NOMO-1 treated with dmso at 0.1 percent for 144 hours (cell line): ENCODE results near the gene CCDC179.

Source experiments
- DNase-seq: peaks from one replicate; lab custom pipeline; 2025; ENCODE audit not compliant: unreplicated experiment; lab: John Stamatoyannopoulos, UW

CCDC179 gene

DNA sequence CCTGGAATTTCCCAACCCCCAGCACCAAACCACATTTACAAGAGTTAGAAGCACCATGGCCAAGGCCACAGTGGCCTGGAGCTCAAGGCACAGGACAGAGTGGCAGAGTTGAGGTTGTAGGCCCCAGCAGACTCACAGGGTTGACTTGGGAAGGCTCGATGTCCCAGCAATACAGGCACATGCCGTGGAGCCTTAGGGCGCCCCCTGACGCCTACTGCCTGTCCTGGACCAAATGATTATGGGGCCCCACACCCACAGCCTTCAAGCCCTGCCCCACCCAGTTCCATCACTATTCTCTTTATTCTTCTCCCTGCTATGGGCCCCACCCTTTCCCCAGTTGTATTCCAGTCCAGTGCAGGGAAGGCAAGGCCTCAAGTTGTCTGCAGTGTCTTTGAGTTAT lies at the start of gene CCDC179:
CCDC179 (minus strand) TSS at position 234 of the 400 bp plus-strand sequence; CDS start at position 181, 53 bp downstream.
- no peak for DNase-seq

DNA sequence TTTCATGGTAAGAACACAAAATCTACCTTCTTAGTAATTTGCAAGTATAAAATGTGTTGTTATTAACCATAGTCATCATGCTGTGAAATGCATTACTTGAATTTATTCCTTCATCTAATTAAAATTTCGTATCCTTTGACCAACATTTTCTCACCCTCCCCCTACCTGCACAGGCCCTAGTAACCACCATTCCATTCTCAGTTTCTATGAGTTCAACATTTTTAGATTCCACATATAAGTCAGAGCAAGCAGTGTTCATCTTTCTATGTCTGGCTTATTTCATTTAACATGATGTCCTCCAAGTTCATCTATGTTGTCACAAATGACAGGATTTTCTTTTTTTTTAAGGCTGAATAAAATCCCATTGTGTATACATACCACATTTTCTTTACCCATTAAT lies 43.5 kb upstream of the CCDC179 start:
- no peak for DNase-seq

DNA sequence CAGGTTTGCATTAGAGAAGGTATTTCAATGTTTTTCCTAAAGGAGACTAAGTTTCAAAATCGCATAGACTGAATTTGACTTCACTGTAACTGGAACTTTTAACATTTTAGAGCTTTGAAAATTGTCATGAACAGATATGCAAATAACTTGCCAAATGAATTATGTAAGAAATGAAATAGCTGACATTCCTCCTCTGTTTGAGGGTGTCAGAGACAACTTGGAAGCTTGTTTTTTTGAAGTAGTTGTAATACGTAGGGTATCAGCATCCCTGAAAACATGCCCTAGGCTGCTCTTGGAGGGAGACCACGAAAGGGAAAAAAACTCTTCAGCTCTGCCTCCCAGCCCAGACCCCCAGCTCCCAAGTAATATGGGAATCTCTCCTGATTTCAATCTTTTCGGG lies 41.3 kb upstream of the CCDC179 start:
- no peak for DNase-seq

DNA sequence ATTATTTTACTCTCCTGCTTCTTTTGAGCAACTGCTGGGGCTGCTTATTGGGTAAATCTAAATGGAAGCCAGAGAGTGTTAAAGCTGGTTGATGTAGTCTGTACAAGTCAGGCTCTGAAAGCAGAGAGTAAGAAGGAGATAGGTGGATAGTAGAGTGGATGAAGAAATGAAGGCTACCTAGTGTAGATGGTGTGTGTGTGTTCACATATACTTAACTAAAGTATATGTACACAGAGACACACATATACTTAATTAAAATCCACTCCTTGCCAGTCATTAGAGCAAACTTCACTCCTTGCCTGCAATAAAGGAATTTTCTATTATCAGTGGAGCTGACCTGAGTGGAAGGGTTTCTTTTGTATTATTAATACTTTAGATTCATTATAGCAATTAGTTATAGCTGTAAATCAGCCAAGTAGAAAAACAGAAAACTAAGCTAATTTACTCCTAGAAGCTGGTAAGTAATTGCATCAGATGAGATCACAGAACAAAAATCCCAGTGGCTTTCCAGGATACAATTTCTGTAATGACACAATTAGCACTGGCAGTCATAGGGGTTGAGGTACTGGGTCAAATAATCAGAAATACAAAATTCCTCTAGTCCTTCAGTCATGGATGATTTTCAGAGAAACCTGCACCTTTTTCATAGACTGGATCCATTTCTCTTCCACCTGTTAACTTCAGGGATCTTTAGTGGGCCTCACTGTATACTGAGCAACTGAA lies 40.7 kb upstream of the CCDC179 start:
- no peak for DNase-seq

DNA sequence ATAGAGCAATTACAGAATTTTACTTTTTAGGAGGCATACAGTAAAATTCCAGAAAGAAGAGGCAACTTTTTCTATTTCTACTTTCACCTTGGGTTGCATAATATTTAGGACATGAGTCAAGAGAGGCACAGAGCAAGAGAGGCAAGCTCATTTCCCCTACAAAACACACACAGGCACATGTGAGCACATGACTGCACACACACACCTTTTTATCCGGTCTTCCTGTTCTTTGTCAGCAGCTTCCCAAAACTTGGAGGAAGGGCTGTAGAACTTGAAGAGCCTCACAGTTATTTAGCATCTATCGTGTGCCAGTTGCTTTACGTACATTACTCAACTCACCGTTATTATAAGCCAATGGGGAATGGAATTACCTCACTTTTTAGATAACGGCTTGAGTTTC lies 37.8 kb upstream of the CCDC179 start:
- DNase-seq = no peak

DNA sequence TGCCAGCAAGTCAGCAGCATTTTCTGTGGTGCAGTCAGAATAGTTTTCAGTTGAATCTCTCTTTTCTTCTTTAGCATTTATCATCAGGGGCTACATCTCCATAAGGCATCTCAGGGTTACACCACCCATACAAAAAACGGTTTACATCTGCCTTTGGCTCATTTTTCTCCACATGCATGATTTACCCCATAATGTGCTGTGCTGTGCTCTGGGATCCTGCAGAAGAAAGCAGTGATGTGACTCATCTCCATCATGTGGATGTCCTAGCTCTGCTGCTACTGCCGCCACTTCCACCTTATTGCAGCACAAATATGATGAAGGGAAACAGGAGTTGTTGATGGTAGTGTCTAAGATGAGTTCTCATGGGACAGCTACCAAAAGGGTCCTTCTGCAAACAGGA lies 30.0 kb upstream of the CCDC179 start:
- no peak for DNase-seq

DNA sequence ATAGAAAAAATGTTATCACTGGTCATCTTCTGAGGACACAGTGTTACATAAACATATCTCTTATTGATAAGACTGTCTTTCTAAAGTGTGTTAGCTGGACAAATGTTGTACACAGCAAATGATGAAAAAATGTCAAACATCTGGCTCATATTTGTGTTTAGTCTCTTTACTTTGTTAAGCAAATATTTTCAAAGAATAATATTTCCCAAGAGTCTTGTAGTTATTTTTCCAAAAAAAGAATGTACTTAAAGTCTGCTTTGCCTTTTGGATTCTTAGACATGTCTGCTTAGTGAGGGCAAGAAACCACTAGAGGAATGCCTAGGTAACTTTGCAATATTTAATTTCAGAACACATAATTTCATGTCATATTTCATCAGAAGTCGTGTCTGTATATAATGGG lies 23.9 kb upstream of the CCDC179 start:
- no peak for DNase-seq

DNA sequence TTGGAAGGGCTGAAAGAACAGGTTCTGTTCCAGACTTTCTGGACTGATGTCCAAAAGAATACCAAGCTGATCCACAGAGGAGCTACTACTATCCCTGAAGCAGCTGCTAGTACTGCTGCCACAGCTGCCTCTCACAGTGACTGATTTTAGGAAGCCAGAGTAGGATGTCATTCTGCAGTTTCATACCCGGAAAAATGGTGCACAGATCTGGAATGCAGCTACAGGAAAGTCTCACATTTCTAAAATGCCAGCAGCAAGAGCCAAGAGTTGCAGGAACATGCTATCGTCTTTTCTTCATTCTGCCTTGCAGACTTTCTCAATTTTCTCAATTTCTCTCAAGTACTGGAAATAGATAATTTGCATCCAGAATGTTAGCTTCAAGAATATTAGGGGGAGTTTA lies 19.4 kb upstream of the CCDC179 start:
- DNase-seq = no peak

DNA sequence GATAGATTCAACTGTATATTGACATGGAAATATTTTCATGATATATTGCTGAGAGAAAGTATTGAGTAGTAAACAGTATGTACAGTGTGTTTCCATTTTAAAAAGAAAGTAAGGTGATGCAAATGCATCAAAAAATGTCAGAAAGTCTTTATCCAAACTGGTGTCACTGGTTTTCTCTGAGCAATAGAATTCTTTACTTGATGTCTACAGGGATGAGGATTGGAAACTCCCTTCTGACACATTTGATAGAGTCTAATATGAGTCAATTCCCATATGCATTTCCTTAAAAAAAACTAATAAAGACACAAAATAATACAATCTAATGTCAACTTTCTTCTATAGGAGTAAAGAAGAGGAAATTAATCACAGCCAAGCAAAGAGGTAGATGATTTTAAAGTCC lies 18.3 kb upstream of the CCDC179 start:
- DNase-seq = no peak

DNA sequence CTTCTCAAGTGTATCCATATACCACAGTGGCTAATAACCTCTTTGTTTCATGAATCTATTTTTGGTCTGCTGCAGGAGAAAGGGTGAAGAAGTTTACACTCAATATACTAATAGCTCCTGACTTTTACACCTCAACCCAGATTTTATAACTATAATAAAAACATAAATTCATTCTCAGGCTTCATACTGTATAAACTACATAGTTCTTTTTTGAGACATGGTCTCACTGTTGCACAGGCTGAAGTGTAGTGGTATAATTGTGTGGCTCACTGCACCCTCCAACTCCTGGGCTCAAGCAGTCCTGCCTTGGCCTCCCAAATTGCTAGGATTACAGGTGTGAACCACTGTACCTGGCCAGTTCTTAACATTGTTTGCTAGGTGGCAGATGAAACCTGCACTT lies 17.8 kb upstream of the CCDC179 start:
- no peak for DNase-seq

DNA sequence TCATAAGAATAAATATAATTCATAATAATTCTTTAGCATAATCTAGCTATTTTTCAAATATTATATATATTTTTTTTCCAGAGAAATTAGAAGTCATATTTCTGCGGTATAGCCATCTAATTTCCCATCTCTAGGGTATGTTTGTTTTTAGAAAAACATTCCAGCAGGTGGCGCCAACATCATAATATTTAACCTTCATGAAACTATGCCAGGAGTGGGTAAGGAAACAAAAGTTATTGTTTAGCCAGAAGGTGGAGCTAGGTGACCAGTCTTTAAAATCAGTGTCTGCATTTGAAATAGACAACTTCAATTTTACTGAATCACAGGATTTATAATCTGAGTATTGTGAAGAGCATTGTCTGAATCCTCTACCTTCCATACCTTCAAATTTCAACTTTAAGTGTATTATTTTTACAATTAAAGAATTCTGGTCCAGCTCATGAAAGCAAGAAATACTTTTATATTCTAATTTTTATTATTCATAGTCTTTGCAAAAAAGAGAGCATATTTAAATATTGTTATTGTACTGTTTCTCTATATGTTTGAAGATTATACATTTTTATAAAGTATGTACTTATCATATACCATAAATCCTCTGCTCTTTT lies 15.7 kb upstream of the CCDC179 start:
- DNase-seq = peak; percentile 53

DNA sequence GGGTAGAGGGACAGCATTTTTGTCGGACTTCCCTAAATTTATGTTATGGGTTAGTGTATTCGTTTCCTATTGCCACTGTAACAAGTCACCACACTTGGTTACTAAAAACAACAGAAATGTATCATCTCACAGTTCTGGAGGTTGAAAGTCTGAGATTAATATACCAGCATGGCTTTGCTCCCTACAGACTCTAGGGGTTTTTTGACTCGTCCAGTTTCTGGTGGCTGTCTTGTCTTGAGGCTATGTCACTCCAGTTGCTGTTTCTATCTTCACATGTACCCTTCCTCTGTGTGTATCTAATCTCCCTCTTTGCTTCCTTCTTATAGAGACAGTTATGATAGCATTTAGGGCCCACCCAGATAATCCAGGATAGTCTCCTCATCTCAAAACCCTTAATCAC lies 9.1 kb upstream of the CCDC179 start:
- no peak for DNase-seq

DNA sequence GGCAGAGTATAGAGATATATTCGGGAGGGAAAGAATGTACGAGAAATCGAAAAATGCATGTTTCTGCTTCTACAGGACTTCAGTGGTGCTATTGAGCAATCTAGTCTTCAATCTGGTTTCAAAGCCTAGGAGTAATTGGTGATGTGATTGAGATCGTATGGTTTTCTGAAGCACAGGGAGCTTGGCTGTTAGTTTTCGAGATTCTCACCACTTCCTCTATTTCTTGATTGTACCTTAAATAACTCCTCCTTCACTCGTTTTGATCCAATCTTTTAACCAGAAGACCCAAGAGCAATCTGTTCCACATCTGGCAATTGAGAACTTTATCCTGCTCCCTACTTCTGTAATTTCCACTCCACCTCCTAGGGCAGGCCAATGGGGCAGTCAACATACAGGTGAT lies 518 bp downstream of the CCDC179 start:
- no peak for DNase-seq

DNA sequence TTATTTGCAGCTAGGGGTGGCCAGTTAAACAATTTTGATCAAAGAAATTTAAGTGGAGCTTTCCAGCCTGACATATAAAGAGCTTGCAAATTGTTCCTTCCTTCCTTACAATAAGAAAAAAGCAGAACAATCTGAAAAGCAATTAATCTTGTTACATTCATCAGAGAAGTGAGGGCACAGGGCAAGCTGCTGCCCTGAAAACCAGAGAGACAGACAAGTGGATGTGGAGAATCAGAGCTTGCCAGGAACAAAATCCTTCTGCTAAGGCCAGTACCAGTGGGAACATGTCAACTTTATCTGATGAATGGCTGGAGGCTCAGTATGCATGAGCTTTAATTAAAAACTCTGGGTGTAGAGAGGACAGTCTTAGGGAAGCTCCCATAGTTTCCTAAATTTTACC lies 8.8 kb downstream of the CCDC179 start:
- DNase-seq = no peak

DNA sequence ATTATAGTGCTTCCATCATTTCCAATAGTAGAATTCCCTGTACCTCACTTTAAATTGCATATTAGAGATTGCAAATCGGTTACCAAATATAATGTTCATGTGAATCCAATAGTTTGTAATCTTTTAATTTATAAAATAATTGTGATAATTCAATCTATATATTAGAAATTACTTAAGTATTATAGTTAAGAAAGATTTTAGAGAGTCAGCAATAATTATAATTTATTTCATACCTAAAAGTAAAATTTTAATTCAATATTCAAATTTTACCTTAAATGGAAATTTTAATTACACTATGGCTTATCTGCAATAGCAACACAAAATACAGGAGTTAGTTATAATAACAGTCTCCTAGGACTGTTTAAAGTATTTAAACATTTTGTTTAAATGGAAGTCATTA lies 13.5 kb downstream of the CCDC179 start:
- no peak for DNase-seq

DNA sequence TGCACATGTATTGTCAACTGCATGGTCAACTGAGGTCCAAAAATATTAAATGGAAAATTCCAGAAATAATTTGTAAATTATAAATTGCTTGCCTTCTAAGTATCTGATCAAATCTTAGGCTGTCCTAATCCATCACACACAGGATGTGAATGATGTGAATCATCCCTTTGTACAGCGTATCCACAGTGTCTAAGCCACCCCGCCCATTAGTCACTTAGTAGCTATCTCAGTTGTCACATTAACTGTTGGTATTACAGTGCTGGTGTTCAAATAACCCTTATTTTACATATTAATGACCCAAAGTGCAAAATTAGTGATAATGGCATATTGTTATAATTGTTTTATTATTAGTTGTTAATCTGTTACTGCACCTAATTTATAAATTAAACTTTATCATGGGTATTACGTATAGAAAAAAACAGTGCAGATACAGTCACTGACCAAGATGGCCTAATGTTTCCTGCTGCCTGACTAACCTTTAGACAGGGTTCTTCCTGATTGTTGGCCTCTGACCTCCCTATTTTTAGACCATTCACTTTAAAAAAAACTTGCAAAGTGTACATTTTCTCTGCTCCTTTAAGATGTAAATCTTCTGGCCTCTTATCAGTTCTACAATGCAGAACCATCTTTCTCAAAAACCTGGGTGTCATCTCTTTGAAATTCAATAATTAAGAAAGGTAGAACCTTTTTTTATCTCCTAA lies 27.8 kb downstream of the CCDC179 start:
- DNase-seq = no peak

DNA sequence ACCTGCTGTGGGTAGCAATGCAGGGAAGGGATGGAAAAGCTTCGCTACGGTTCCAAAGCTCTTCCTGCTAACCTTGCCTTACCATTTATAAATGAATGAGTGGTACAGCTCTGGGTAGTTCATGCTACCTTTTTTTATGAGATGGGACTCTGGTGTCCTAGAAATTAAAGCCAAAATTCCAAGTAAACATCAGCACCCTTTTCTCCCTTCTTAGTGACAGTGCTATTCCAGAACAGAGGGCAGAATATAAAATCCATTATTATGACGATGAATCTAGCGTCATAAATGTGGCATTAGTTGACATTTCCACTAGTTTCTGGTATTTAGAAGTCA lies 30.2 kb downstream of the CCDC179 start:
- no peak for DNase-seq

DNA sequence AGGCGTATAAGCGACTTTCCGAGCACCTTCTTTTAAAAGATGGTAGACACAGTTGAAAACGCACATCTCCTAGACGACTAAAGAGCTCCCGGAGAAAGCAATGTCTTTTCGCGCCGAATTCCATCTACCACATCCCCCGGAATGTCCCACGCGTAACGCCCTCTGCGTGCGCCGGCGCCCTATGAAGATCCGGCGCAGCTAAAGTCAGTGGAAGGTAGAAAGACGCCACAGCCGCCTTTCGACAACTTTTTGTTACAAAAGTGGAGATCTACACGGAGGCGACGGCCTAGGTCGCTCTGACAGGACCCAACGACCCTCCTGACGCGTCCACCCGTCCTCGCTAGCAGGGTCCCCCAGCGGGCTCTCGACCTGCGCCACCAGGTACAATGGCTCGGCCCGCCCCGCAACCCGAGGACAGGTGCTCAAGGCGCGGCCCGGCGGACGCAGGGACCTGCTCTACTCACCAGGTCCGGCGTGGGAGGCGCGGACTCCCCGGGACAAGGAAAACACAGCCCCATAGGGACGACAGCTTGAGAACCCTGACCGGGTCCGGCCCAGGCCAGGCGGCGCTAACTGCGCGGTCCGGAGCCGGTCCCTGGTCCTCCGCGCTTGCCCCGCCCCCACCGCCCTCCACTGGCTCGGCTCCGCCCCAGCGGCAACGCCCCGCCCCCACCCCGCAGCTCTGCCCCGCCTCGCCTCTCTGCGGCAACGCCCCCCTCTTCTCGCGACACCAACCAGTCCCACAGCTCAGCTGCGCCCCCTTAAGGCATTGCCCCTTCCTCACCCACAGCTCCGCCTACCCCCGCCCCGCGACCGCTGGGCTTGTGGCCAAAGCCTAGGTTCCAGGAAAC lies 30.8 kb downstream of the CCDC179 start, which contains the start of gene SVIP:
SVIP (minus strand) TSS at position 571 of the 851 bp plus-strand sequence; CDS start at position 518, 53 bp downstream.
- DNase-seq = peak; percentile 82

DNA sequence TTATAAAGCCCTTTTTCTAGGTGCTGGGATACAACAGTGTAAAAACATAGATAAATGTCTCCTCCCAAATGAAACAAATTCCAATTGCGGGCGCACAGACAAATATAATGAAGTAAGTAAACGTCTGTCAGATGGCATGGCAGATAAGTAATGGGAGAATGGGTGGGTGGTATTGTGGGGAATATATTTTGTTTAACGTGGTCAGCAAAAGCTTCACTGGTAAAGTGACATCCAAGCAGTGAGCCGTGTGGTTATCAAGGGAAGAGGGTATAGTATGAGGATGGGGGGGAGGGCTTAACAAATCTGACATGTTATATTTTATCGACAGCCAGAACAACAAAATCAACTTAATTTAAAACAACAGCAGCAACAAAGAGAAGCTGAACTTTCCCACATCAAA lies 31.9 kb downstream of the CCDC179 start:
- no peak for DNase-seq

DNA sequence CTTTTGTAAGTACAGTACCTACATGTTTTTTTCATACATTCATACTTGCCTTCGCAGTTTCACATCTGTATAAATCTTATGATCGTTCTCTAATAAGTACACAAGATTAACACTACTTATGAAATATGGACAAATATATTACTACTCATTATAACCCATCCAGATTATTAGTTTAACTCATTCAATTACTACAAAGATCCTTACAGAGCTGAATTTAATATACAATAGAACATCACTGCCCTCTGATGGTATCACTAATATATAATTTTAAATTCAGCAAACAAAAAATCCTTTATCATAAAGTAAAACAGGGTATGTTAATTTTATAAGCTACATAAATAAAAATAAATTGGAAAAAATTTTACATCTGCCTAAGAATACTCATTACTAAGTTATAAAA lies 38.1 kb downstream of the CCDC179 start:
- no peak for DNase-seq

DNA sequence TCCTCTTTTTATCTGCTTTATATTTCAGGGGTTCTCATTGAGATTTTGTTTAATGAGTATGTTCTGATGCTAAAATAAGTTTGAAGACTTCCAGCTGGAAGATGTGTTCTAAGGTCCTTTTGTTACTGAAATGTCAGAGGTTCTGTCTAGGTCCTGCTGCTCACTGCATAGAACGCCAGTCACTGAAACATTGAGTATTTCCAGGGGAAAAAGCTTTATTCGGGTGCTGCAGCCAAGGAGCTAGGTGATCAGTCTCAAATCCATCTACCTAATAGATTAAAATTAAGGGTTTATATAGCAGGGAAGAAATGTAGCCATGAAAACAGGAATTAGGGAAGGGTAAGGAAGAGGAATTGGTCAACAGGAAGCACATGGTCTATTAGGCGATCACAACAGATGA lies 50.4 kb downstream of the CCDC179 start:
- no peak for DNase-seq
